DOHH2 (cell line): Measurements from ENCODE around the gene PKD2L2.

Experiments used
- EZH2phosphoT487 ChIP-seq: fragments of 200-600 bp; sonication (generic); IDR thresholded peaks from 2 replicates; pipeline ENCODE4 v1.6.1; 2017; ENCODE audit warnings: borderline replicate concordance, mild to moderate bottlenecking, antibody characterized with exemption, low read length, moderate library complexity, mixed read lengths
- TF ChIP-seq, protein P1 (sequence below): fragments of 200-600 bp; sonication (generic); IDR thresholded peaks from one replicate; pipeline ENCODE4 v1.5.1; 2014; ENCODE audit warnings: antibody characterized with exemption, mild to moderate bottlenecking, low read depth, low read length; ENCODE audit not compliant: poor library complexity, severe bottlenecking

DNA sequence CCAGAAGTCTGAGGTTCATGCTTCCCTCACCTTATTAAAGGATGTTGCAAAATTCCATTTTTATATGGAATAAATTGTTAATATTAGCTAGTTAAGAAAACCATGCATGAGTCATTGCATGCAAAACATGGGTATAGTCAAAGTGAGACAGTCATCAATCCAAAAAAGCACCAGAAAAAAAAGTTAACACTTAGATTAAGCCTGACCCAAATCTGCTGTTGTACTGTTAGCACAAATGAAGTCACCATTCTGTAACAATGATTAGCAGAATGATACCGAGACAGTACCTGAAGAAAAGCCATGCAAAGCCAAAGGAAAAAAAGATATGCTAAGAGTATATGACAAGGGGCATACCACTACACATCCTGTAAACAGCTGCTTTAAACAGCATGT is 49.5 kb downstream of the PKD2L2 start:
- TF ChIP-seq, protein P1, sequence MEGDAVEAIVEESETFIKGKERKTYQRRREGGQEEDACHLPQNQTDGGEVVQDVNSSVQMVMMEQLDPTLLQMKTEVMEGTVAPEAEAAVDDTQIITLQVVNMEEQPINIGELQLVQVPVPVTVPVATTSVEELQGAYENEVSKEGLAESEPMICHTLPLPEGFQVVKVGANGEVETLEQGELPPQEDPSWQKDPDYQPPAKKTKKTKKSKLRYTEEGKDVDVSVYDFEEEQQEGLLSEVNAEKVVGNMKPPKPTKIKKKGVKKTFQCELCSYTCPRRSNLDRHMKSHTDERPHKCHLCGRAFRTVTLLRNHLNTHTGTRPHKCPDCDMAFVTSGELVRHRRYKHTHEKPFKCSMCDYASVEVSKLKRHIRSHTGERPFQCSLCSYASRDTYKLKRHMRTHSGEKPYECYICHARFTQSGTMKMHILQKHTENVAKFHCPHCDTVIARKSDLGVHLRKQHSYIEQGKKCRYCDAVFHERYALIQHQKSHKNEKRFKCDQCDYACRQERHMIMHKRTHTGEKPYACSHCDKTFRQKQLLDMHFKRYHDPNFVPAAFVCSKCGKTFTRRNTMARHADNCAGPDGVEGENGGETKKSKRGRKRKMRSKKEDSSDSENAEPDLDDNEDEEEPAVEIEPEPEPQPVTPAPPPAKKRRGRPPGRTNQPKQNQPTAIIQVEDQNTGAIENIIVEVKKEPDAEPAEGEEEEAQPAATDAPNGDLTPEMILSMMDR: no peak
- no peak for TF ChIP-seq EZH2phosphoT487
